Colonic mucosa (tissue), 4 donors: ENCODE data around the gene ZNF689. TPM values are rescaled to one million over a fixed set of nuclear protein-coding genes. Genes with fewer than 3 reads are reported as not detected.

Experiments used
- DNase-seq: peaks from one replicate; pipeline ENCODE4 v3.0.0-alpha.2; 2020
- H3K27ac ChIP-seq: fragments of 200-600 bp; one replicate; pipeline ENCODE4 v1.8.0; 2021
- H3K27me3 ChIP-seq: fragments of 200-600 bp; one replicate; pipeline ENCODE4 v1.8.0; 2021
- H3K36me3 ChIP-seq: fragments of 200-600 bp; one replicate; pipeline ENCODE4 v1.8.0; 2021
- H3K4me1 ChIP-seq: fragments of 200-600 bp; one replicate; pipeline ENCODE4 v1.8.0; 2021; ENCODE audit warnings: mild to moderate bottlenecking
- H3K4me3 ChIP-seq: fragments of 200-600 bp; one replicate; pipeline ENCODE4 v1.8.0; 2021
- H3K9ac ChIP-seq, 2 donors: one replicate each; pipeline ENCODE4 v1.7.0; 2013; ENCODE audit warnings: control low read depth in 2 of 2, low read depth in 2 of 2, low read length in 2 of 2
- H3K9me3 ChIP-seq: fragments of 200-600 bp; one replicate; pipeline ENCODE4 v1.8.0; 2021
- CTCF ChIP-seq: fragments of 200-600 bp; IDR thresholded peaks from one replicate; pipeline ENCODE4 v1.8.0; 2022; ENCODE audit warnings: antibody characterized with exemption, mild to moderate bottlenecking
- intact Hi-C: fragments of 100-400 bp; cut with DNase I; formaldehyde crosslinking; loops from one replicate; pipeline ENCODE4 v1.14.1; 2022
- total RNA-seq, 2 donors: library from RNA; stranded (reverse); fragmentation: NEBNext Ultra II Directional in 1 of 2; extraction: Animal tissue kit (Norgen Biotek cat#: 25700) in 1 of 2; gene quantifications; one replicate each; pipeline ENCODE4 v1.2.1, GENCODE V29; 2021
- donor health status: healthy.
- donor health status: DM: no; HTN: no; CAD: no.
- donor health status: DM: no; HTN: no; CAD: no.

Gene ZNF689
- total RNA-seq, 2 donors from 2014 or later, result 6.8 to 7.0 TPM

- Histone ChIP-seq H3K9me3 (no peaks in the 10 kb centered on the region), H3K4me1 (peaks cover 5% of the 10 kb centered on the region), H3K4me3 (no peak overlapping the region), H3K27ac (peak overlapping the region; percentile 25), H3K27me3 (no peaks in the 10 kb centered on the region), H3K36me3 (no peaks in the 10 kb centered on the region), H3K9ac (no peak overlapping the region)
- no peak for DNase-seq
- TF ChIP-seq CTCF, result no peak
- intact Hi-C loops, result no loop called here
Measured at GRCh38 chr16:30567991-30568638, 42.1 kb downstream of the ZNF689 start.

DNA sequence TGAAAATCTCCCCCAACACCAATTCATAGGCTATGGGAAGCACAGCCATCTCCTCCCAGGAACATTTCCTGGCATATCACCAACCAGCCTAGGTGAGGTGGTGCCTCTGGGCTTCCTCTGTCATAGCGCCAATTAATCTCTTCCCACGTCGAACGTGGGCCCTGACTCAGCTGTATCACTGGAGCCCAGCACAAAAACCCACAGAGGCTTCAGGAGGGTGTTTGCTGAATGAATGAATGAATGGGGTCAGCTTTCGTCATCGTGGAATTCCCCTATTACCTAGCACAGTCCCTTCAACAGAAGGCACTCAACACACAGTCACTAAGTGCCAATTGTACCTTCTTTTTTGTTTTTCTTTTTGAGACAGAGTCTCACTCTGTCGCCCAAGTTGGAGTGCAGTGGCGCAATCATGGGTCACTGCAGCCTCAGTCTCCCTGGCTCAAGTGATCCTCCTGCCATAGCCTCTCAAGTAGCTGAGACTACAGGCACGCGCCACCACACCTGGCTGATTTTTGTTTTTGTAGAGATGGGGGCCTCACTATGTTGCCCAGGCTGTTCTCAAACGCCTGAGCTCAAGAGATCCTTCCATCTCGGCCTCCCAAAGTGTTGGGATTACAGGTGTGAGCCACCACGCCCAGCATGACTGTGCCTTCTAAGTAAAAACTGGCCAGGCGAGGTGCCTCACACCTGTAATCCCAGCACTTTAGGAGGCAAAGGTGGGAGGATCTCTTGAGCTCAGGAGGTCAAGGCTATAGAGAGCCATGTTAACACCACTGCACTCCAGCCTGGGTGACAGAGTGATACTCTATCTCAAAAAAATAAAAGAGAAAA is 42.8 kb downstream of the ZNF689 start:
- Histone ChIP-seq H3K4me3 (no peak overlapping the region), H3K27me3 (no peaks in the 10 kb centered on the region), H3K36me3 (no peaks in the 10 kb centered on the region), H3K9ac (peak overlapping the region in 1 of 2 donors; percentile 12), H3K9me3 (no peaks in the 10 kb centered on the region), H3K4me1 (peaks cover 2% of the 10 kb centered on the region), H3K27ac (peak overlapping the region; percentile 25)
- no peak for TF ChIP-seq CTCF
- DNase-seq, result no peak
- intact Hi-C loops, result no loop called here

DNA sequence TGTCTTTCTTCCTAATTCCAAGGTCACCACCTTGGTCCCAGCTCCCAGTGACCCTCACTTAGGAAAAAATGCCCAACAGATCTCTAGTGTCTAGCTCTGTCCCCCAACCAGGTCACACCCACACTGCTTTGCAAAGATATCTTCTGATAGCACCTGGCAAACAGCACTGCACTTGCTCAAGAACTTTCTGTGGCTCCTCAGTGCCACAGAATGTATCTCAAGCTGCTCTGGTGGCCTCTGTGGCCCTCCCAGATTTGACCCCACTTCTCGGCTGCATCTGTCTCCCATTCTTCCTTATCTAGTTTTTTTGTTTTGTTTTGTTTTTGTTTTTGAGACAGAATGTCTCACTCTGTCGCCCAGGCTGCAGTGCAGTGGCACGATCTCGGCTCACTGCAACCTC is 43.7 kb downstream of the ZNF689 start:
- Histone ChIP-seq H3K27ac (no peak overlapping the region), H3K9me3 (no peaks in the 10 kb centered on the region), H3K36me3 (no peaks in the 10 kb centered on the region), H3K4me3 (no peak overlapping the region), H3K9ac (no peak overlapping the region), H3K4me1 (no peaks in the 10 kb centered on the region), H3K27me3 (no peaks in the 10 kb centered on the region)
- no peak for DNase-seq
- intact Hi-C loops, result no loop called here
- TF ChIP-seq CTCF, result no peak

GRCh38 chr16:30565984-30566383 is 44.2 kb downstream of the ZNF689 start:
- H3K27ac ChIP-seq, result no peak overlapping the region
- no peak for TF ChIP-seq CTCF
- H3K36me3 ChIP-seq, result no peaks in the 10 kb centered on the region
- H3K9me3 ChIP-seq, result no peaks in the 10 kb centered on the region
- no peak for DNase-seq
- H3K4me3 ChIP-seq, result no peak overlapping the region
- H3K9ac ChIP-seq, result no peak overlapping the region
- intact Hi-C loops, result no loop called here
- no peaks in the 10 kb centered on the region for H3K27me3 ChIP-seq
- no peaks in the 10 kb centered on the region for H3K4me1 ChIP-seq

GRCh38 chr16:30565526-30565925 is 44.7 kb downstream of the ZNF689 start:
- no peak overlapping the region for H3K9ac ChIP-seq
- H3K27ac ChIP-seq, result no peak overlapping the region
- H3K9me3 ChIP-seq, result no peaks in the 10 kb centered on the region
- no peak overlapping the region for H3K4me3 ChIP-seq
- intact Hi-C loops, result no loop called here
- TF ChIP-seq CTCF, result no peak
- no peaks in the 10 kb centered on the region for H3K27me3 ChIP-seq
- H3K4me1 ChIP-seq, result no peaks in the 10 kb centered on the region
- no peaks in the 10 kb centered on the region for H3K36me3 ChIP-seq
- no peak for DNase-seq
